HG03103 (cell line): ENCODE results near the gene ARHGAP22.

Experiments used
- ATAC-seq: cut with Tn5 transposase; IDR thresholded peaks from one replicate; pipeline ENCODE4 v1.9.1; 2021; ENCODE audit warnings: low read depth; ENCODE audit not compliant: unreplicated experiment

ARHGAP22 gene

DNA sequence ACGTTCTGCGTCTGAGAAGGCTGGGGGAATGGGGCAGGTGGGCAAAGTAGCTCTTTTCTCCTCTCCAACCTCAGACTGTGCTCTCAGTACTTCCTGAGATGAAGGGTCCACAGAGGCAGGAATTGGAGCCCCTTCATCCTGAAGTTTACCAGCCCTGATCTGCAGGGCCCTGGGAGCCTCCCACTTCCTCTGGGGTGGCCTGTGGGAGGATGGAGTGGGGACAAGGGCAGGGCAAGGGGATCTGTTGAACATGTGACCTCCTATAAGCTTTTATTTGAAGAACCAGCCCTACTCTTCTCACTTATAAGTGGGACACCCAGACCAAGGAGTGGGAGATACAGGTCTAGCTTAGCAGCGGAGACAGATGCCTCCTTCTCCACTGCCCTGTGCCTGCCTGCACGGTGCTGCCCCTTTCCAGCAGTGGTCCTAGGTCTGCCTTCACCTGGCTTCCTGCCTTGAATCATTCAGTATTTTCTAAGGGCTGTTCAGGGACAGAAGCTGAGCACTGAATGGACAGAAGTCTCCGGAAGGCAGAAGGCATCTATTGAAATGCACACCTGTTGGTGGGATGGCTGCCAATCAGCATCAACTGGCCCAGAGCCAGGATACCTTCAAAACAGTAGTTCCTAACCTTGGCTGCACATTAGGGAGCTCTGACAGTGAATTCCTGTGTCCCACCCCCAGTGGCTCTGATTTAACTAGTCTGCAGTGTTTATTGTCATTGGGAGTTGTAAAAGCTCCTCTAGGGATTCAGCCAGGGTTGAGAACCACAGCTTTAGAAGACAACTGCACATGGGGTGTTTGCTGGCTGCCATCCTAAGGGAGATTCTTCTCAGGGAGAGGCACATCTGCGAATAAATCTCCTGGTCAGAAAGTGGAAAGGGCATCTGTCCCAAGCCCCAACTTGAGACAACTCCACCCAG, 2.7 kb upstream of the ARHGAP22 start:
- ATAC-seq = no peak

DNA sequence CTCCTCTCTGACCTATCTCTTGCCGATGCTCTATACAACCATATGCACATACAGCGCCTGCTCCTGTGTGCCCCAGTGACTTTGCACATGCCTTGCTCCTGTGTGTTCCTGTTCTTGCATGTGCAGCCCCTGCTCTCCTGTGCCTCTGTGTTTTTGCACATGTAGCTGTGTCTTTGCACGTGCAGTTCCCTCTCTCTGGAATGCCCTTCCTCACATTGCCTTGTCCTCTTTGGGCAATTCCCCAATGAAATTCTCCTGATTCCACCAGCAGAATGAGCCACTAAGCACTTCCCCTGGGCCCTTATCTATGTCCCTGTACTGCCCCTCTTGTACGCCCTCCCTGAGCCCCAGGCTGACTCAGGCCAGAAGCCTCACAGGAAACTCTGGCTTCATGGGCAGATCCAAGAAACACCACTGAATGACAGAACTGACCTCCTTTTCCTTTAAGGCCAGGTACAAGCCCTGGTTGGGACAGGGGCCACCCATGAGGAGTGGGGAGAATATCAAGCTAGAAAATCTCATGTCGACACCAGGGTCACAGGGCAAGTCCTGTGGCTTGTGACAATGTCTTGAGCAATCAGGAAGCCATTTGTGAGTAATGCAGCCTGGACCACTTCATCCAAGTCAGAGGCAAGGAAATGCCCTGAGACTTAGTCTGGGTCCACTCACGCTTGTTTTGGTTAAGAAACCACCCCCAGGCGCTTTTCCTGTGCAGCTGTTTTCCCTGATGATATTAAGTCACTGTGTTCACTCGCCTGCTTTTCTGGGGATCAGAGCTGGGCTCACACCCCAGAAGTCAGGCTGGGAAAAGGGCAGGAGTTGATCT, 1.9 kb upstream of the ARHGAP22 start:
- ATAC-seq = no peak

DNA sequence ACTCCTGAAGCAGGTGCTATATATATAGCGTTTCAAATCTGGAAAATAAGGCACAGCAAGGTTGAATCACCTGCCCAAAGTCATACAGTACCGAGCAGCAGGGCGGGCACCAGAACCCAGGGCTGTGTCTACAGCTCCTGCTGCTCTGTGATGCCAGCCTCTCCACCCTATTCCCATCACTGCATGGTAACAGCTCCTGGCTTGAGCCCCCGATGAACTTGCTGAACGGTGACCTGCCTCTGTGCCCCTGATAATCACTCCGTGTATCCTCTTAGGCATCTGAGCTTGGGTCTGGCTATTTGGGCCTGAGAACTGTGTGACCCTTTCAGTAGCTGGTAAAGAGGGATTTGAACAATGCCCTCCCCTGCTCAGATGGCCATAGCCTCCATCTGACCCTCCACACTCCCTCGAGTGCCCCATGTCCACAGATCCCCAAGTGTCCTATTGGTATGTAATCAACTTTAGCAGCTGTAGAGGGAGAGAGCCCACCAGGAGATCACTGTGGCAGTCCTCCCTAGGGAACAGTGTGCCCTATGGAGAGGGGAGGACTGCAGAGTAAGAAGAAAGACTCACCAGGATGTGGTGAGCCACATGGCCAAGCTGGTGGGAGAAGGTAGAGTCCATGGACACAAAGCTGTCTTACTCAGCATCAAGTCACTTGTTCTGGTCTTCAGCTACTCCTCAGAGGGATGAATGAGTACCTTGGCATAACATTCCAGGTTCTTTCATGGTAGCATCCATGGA, 1.1 kb upstream of the ARHGAP22 start:
- no peak for ATAC-seq

DNA sequence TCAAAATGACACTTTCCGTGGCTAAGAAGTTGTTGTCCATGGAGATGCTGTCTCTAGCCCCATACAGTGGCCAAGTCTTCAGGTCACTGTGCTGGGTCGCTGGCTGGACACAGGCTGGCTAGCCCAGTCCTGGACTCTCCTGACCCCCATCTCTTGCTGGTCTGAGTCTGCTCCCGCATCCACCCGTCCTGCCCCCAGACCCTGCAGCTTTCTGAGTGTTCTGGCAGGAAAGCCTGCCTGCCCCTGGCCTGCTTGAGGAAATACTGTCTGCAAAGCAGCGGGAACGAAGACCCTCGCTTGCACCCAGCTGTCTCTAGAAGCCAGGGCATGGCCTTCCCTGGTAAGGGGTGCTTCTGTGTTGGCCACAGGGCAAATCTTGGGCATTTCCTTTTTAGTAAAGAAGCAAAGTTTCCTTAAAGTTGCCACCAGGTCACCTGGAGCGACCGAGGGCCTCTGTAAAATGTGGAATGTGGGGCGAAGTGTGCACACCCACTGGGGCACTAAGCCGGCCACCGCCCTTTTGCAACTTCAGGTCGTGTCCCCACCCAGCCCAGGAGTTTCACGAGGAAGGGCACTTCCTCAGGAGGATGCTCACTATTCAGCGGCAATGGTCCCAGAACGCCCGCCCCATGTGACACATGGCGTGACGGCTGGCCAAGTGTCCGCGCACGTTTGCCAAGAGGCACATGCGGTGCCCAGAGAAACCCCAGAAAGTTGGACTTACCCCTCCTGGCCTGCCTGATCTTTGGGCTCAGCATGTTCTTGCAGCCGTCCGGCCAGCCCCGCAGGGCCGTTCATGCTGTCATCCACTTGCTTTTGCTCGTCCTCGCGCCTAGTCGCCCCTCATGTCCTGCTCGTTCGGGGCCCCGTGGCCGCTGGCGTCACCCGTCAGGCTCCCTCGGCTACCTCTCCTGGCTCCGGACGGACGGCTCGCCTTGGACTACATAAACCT, 558 bp downstream of the ARHGAP22 start:
- no peak for ATAC-seq

DNA sequence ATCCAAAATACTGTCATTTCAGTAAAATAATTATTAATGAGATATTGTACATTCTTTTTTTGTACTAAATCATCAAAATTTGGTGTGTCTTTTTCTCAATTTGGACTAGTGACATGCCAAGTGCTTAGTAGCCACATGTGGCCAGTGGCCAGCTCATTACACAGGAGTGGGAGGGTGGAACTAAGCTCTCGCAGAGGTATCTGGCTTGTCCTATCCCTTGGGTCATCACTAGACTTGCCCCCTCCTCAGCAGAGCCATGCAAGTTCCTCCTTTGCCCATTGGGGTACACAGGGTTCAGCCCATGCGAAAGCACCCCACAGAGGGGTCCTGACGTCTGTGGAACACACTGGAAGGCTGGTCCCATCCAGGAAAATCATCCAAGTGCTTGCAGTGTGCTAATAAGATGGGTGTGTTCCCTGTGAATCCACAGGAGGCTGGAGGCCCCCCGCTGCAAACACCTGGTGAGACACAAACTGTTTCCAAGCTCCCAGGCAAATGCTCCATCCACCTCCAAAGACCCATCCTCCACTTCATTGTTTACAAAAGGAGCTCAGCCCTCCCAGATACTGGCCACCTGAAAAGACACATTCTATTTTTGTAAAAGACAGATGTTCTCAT, 1.3 kb downstream of the ARHGAP22 start:
- no peak for ATAC-seq

DNA sequence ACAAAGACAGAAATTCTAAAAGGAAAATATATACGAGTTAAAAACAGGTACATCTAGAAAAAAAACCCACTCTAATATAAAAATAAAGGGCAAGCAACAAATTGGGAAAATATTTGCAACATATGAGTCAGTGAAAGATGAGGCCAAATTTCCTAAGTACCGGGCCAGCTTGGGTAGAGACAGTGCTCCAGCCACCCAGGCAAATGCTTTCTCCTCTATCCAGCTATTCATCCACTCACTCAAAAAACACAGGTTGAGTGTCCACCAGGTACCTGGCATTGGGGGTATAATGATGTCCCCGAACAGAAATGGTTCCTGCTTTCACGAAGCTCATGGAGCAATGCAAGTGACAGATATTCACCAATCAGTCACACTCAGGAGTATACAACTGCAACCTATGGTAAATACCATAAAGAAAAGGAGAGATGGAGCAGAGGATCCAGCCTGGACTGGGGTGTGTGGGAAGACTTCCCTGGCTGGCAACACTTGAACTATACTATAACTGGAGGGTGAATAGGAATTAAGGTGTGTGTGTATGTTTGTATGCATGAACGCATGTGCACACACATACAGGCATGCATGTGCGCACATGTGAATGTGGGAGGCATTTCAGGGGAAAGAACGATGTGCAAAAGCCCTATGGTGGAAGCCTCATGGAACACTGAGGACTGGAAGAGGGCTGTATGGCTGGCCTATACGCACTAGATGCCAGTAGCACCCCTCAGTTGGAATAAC, 2.3 kb downstream of the ARHGAP22 start:
- ATAC-seq = no peak

DNA sequence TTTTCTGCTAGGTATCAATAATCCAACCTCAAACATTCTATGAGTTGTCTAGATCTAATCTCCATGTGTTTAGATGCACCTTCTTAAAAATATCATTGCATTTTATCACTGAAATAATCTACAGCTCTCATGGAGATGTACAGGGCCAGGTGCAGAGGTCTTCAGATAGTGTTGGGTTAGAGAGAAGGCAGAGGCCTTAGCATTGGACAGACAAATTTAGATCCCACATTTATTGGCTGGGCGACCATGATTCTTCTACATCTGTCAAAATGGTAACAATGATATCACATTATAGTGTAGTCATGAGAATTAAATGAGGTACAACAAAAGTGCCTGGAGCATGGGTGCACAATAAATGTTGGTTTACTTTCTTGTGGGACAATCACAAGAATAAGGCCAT, 3.1 kb downstream of the ARHGAP22 start:
- no peak for ATAC-seq

DNA sequence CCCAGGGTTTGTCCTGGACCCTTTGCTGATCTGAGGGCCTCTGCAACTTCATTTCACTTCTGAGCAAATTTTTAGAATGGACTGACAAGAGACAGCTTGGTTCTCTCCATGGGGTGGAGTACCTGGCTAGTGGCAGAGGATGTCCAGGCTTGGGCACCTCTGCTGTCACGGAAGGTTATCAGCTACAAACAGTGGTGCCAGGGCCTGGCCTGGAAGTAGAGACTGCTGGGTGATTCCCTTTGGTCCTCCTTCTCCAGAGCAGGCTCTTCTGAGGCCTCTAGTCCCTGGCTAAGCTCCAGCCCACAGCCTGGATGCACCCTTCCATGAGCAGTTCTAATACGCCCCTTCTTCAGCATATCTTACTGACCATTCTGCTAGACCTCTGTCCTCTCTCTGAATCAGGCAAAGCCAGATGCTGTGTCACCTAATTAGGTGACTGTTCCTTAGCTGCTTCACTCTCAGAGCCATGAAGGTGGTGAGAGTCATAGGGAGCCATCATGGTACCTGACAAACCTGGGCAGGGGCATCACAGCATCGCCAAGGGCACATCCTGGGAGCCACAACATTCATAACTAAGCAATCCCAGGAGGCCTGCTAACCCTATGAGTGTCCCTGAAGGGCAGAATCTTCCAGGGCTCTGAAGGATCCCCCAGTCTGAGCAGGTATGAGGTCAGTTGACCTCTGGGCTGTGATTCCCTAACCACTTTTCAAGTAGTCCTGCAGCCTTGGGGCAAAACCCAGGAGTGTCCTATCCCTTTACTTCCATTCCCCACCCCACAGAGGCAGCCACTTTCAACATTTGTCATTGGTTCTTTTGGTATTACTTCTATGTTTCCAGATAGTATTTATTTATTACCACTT, 4.0 kb downstream of the ARHGAP22 start:
- ATAC-seq = no peak

DNA sequence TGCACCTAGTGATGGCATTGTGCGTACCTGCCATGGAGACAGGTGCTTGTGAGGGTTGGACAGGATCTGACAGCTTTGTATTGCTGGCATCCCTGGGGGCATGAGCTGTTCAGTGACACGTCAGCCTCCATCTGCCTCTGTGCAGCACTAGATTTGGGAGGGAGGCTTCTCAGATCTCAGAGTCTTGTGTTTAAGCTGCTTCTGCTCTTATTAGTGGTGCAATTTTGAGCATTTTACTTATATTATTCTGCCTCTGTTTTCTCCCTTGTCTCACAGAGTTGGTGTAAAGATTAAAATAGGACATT, 5.1 kb downstream of the ARHGAP22 start:
- ATAC-seq = no peak

DNA sequence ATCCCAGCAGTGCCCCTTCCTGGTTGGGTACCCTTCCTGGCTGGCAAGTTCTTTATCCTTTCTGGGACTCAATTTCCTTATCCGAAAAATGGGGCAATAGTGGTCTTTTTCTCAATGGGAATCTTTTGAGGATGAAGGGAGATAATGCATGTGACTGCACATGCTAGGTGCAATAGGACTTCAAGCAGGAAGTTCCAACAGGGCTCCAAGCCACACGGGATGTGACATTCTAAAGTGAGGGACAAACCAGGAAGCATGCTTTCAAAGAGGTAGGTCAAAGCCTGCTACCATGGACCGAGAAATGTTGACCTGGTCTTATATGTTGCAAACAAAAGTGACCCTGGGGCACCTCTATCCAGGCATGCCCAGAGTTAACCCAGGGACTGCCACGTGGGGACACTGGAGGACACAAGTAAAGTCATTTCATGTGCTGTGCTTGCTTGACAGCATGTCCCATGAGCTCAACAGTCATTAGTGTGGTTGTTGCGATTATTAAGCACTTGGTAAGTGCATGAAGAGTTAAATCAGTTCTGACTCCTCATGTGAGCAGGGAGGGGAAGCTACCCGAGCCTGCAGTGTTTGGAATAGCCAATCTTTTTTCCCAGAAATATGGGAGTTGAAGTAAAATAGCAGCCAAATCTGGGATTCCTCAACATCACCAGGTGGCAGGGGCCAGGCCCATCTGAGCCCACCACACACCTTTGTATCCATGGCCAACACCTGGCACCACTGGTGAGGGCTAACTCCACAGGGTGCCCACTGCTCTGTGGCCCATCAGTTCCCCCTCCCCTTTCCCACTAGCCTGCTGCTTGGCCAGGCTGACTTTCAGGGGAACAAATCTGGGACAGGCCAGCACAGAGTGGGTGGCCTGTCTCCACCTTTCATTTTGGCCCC, 5.7 kb downstream of the ARHGAP22 start:
- ATAC-seq = no peak

DNA sequence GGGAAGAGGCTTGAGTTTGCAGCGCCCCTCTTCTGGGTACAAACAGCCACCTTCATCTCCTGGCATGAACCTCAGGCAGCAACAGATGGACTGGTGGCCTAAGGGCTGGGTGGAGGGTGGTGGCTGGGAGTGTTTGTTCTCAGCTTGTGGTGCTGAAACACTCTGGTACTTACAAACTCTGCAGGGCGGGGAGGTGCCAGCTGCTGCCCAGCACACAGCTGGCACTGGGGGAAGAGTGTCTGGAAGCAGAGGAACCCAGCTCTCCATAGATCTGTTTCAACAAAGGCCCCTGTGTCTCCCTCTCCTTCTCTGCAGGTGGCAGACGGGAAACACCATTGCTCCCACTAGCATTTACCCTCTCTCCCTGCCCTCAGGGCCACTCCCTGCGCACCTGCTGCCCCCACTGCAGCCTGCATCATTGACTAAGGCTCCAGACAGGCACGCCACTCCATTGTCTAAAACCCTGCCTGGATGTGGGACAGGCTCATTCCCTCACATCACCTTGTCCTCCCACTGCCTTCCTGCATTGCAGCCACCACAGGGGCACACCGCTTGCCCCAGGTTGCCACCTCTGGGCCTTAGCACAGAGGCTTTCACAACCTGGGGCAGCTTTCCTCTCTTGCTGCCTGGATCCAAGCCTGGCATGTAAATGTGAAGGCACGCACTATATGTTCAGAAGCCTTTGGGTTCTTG, 6.5 kb downstream of the ARHGAP22 start:
- ATAC-seq = no peak

DNA sequence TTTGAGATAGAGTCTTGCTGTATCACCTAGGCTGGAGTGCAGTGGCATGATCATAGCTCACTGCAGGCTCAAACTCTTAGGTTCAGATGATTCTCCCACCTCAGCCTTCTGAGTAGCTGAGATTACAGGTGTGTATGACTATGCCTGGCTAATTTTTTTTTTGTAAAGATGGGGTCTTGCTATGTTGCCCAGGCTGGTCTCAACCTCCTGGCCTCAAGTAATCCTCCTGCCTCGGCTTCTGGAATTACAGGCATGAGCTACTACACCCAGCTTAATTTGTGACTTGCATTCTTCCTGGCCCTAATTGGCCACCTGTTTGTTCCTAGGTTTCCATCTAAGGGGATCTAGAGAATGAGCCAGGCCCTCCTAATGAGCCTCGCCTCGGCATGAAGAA, 9.3 kb downstream of the ARHGAP22 start:
- no peak for ATAC-seq

DNA sequence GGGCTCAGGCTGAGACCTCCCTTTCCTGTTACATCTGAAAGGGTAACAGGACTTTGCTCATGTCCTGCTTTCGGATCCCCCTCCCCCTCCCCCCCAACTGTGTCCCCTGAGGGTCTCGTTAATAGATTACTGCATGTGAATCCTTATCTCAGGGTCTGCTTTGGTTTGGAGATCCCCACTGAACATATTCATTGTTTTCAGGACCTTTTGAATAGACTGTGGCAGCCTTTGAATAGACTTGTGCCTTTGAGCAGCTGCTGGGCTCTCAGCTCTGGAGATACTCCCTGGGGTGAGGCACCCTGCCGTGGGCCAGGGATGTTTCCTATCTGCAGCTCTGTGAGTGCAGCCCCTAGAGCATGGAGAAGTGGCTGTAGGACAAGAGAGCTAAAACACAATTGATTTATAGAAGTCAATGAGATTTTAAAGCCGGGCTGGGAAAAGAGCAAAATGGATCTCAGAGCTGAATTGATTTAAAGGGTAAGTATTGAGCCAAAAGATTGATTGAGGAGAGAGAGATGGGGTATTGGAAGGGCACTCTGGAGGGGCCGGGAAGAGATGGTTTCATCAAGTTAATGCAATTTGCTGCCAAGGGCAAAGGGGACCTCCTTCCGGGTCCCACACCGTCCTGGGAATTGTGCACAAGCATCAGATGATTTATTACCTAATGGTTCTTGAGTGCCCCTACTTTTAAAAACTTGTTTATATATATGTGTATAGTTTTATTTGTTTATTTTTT, 9.9 kb downstream of the ARHGAP22 start:
- ATAC-seq = no peak

DNA sequence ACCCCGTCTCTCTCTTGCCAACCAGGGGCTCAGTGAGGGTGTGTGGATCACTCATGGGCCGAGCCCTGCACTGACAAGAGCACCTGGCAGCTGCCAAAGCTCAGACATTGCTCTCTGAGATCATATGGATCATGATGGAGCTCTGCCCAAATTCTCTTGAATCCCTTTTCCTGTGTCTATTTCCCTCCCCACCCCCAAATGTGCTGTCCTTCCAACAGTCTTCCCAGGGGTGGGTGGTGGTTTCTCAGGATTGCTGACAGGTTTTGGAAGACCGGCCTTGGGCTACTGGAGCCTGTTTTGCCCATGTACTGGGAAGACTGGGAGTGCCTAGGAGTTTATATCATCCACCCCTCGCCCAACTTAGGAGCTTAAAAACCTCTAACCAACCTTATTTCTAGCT, 10.5 kb downstream of the ARHGAP22 start:
- ATAC-seq = no peak

DNA sequence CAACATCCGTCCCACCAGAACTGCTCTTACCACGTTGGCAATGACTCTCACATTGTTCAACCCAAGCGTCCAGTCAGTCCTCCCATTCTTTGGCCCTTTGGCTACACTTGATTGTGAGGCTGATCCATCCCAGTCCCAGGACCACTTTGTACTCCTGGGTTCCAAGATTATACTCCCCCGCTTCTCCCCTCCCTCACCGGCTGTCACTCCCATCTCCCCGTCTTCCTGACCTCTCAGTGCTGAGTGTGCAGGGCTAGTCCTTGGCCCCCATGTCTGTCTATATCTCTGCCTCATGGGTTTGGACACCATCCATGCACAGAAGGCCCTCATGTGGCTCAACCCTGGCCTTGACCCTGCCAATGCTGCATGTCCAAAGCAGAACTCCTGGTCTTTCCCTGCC, 12.5 kb downstream of the ARHGAP22 start:
- ATAC-seq = no peak

DNA sequence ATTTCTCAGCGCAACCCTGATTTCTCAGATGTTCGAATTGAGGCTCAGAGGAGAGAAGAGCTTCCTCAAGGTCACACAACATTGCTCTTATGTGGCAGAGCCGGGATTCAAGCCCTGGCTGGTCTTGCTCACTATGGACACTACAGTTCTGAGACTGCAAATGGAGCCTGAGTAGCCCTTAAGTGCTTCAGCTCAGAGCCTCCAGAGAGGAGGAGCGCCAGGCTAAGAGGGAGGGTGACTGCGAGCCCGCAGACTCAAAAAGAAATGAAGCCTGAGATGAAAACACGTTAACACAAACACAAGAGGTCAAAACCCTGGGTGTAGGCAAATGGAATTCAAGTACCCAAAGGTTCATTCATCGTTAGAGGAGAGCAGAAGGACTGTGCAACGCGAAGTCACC, 13.9 kb downstream of the ARHGAP22 start:
- ATAC-seq = no peak
